Neuron (in vitro differentiated cells): ENCODE data around the gene GMDS.

Experiments
- H2AFZ ChIP-seq: one replicate; pipeline ENCODE4 v1.6.1; 2013; ENCODE audit warnings: low read depth, mild to moderate bottlenecking, inconsistent platforms, low read length, moderate library complexity
- H3K27me3 ChIP-seq: one replicate; pipeline ENCODE4 v1.6.1; 2013; ENCODE audit warnings: low read length; ENCODE audit not compliant: insufficient read depth
- H3K36me3 ChIP-seq: one replicate; pipeline ENCODE4 v1.6.1; 2013; ENCODE audit warnings: low read length; ENCODE audit not compliant: insufficient read depth
- H3K4me1 ChIP-seq: one replicate; pipeline ENCODE4 v1.6.1; 2013; ENCODE audit warnings: low read length; ENCODE audit not compliant: insufficient read depth
- H3K4me3 ChIP-seq: 2 replicates; pipeline ENCODE4 v1.5.1; 2013; ENCODE audit warnings: mild to moderate bottlenecking, low read length, moderate library complexity
- H3K9me3 ChIP-seq: one replicate; pipeline ENCODE4 v1.6.1; 2013; ENCODE audit warnings: low read length

The GMDS gene

DNA sequence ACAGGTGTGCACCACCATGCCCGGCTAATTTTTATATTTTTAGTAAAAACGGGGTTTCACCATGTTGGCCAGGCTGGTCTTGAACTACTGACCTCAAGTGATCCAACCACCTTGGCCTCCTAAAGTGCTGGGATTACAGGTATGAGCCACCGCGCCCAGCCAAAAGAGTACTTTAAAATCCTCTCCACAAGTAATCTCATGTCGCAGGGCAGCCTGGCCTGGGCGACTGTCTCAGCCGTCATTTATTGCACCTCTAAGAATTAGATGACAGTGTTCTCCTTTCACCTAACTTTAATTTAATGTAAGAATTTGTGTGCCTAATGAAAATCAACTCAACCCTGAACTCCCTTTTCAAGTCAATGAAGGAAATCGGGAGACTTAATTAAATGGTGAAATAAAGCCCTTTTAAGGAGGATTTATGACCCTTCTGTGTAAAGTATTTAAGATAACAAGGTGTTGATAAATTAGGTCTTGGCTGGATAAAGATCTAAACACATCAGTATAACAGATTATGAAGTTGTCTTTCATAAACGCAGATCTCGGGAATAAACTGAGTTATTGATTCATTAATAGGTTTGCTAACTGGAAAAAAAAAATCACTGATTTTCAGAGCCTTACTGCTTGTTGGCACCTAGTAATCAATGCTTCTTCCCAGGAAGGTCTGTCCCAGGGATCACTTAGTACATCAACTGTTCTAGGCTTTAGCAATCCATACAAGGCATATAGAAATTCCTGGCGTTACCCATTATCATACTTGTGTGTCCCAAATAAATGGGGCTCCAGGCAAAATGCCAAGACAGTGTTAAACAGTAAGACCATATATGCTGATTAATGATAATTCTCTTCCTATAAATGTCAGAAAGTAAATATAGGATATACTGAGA is 209.3 kb downstream of the GMDS start:
- Histone ChIP-seq H3K4me3 (no peak overlapping the region), H3K36me3 (no peaks in the 10 kb centered on the region), H3K4me1 (no peaks in the 10 kb centered on the region), H2AFZ (no peak overlapping the region), H3K9me3 (no peaks in the 10 kb centered on the region), H3K27me3 (no peaks in the 10 kb centered on the region)

DNA sequence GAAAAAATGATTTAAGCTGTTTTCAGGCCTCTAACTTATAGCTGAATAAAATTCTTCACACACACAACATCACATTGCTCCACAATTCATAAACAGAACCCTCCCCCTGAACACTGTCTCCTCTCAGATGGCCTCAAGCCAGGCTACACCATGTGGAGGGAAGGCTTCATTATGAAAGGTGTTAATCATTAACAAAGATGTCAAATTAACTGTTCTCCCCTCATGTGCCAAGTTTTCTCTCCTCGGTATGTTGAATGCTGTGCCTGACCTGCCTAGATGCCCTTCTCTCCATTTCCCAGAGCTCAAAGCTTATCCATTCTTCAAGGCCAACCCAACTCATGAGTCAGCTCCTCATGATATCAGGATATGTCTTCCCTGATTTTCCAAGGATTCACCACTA is 210.4 kb downstream of the GMDS start:
- Histone ChIP-seq H3K36me3 (no peaks in the 10 kb centered on the region), H3K4me3 (no peak overlapping the region), H2AFZ (no peak overlapping the region), H3K9me3 (no peaks in the 10 kb centered on the region), H3K27me3 (no peaks in the 10 kb centered on the region), H3K4me1 (no peaks in the 10 kb centered on the region)

DNA sequence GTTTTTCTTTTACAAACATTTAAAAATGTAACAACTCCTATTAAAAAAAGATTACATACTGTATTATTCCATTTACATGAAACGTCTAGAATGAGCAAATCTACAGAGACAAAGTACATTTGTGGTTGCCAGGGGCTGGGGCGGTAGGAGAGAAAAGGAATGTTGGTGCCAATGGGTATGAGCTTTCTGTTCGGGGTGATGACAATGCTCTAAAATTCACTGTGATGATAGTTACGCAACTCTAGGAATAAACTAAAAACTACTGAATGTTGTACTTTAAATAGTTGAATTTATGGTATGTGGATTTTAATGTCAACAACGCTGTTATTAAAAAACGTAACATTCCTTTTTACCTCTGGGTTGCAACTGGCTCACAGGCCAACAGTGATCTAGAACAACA is 211.1 kb downstream of the GMDS start:
- Histone ChIP-seq H3K27me3 (no peaks in the 10 kb centered on the region), H3K4me1 (no peaks in the 10 kb centered on the region), H3K9me3 (no peaks in the 10 kb centered on the region), H3K4me3 (no peak overlapping the region), H3K36me3 (no peaks in the 10 kb centered on the region), H2AFZ (no peak overlapping the region)

DNA sequence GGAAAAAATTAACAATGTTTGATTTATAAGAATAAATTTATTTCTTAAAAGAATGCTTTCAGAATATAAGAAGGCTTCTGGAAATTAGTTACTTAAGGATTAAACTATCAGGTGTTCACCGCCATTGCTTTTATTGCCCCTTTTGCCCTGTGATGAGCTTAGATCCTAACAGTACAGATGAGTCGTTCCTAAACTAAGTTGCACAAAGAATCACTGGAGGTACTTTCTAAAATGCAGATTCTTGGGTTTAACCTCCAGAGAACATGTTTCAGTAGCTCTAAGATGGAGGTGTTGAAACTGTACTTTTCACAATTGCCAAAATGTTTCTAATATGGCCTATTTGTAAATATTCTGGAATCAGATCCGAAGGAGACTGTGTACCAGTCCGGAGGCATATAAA is 211.9 kb downstream of the GMDS start:
- no peaks in the 10 kb centered on the region for H3K4me1 ChIP-seq
- no peaks in the 10 kb centered on the region for H3K36me3 ChIP-seq
- H3K27me3 ChIP-seq, result no peaks in the 10 kb centered on the region
- no peak overlapping the region for H2AFZ ChIP-seq
- H3K4me3 ChIP-seq, result no peak overlapping the region
- no peaks in the 10 kb centered on the region for H3K9me3 ChIP-seq

DNA sequence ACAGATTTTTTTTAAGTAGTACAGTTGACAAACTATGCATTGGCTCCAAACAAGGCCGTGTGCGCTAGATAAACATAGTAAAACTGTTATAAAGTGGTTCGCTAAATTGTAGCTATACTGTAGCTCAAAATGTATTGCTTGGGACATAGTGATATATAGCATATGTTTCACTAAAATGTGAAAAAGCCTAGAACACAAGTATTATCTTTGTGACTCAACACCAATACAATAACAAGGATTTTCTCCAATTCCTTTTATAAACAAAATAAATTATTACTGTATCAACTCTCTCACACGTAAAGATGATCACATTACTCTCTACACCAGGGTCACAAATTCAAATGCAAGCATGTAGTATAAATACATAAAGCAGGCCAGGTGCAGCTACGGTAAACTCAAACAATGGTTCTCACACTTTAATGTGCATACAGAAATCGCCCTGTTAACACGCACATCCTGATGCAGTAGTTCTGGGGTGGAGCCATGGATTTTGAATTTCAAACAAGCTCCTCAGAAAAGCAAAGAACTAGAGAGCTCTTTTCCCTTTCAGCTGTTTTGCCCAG is 214.6 kb downstream of the GMDS start:
- H2AFZ ChIP-seq, result no peak overlapping the region
- no peaks in the 10 kb centered on the region for H3K9me3 ChIP-seq
- H3K36me3 ChIP-seq, result no peaks in the 10 kb centered on the region
- no peak overlapping the region for H3K4me3 ChIP-seq
- no peaks in the 10 kb centered on the region for H3K27me3 ChIP-seq
- no peaks in the 10 kb centered on the region for H3K4me1 ChIP-seq

DNA sequence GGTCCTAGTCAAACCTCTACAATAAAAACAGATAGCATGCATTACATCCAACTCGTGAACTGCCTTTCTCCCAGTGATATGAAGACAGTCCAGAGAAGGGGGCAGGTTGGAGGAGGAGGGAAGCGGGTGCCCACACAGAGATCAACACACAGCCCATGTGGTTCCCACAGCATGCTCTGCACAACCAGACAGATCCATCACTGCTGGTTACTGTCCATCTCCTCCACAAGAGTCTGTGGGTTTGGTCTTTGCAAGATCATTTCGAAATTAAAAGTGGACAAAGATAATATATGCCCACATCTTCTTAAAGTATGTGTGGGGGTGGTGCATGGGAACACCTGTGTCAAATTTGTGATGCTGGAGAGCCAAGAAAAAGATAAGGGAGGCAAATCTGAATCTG is 215.5 kb downstream of the GMDS start:
- H3K4me3 ChIP-seq, result no peak overlapping the region

DNA sequence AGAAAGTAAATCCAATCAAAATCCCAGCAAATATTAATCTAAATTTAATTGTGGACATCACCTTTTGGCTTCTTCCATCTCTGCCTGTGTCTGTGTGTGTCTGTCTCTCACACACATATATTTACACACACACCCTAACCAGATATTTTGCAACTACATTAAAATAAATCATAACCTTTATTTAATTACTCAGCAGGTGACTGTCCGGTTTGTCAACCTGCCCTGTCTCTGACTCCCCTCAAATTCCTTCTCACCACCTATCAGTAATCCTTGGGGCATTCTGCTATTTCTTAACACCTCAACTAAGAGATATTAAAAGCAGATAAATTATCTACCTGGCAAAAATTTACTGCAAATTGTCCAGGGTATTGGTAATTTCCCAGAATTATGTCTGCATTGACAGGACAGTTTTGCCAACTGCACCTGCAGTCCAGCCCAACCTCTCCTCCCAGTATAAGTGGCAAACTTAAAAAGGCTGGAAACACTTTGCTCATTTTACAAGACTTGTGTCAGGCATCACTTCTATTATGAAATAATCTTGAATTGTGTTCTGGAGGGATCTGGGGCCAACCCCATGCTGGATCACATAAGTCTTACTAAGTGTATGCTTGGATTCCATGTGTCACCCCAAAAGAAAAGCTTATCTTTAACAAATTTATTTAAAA is 216.1 kb downstream of the GMDS start:
- Histone ChIP-seq H2AFZ (no peak overlapping the region), H3K27me3 (no peaks in the 10 kb centered on the region), H3K4me1 (no peaks in the 10 kb centered on the region), H3K36me3 (no peaks in the 10 kb centered on the region), H3K4me3 (no peak overlapping the region), H3K9me3 (no peaks in the 10 kb centered on the region)

More for the DNA sequence above, 215.5 kb downstream of the GMDS start:
- no peaks in the 10 kb centered on the region for H3K9me3 ChIP-seq
- no peaks in the 10 kb centered on the region for H3K4me1 ChIP-seq
- no peak overlapping the region for H2AFZ ChIP-seq
- H3K27me3 ChIP-seq, result no peaks in the 10 kb centered on the region
- no peaks in the 10 kb centered on the region for H3K36me3 ChIP-seq

DNA sequence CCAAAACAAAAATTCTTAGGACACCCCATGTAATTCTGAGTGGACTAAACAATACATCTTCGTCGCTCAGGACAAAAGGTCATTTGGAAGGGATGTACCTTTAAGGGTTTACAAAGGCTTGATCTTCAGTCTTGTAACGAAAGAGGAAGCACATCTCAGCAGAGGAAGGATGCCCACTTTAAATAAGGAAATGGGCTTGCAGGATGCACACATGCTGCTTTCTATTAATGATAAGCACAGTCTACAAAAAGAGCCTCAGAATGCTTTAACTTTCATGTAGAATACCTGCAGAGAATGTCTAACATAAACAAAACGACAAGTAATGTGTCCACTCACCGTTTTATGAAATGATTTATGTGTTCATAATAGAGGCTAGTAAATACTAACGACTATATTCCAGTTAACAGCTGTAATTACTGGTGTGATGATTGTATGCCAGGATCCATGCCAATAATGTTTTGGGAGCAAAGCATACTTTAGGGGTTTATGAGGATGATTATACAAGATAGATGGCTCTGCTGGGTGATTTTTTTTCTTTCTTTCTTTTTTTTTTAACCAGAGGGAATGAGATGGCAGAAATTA is 216.9 kb downstream of the GMDS start:
- Histone ChIP-seq H2AFZ (no peak overlapping the region), H3K27me3 (no peaks in the 10 kb centered on the region), H3K4me3 (no peak overlapping the region), H3K9me3 (no peaks in the 10 kb centered on the region), H3K4me1 (no peaks in the 10 kb centered on the region), H3K36me3 (no peaks in the 10 kb centered on the region)

DNA sequence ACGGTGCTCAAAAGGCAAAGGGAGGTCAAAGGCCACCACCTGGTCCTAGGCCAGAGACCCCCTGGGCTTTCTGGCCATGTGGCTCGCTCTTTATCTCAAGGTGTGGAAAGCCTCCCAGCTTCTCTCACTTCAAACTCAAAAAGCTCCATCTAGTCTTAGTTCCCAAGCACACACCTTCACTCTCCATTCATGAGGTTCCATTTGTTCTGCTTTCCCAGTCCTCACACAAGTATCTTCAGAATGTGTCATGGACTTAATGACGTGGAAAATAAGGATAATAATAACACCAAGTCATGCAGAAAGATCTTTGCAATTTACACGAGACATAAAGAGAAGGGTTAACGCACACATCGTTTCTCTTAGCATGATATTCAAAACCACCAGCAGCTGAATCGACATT is 219.3 kb downstream of the GMDS start:
- no peaks in the 10 kb centered on the region for H3K27me3 ChIP-seq
- H3K4me3 ChIP-seq, result no peak overlapping the region
- no peaks in the 10 kb centered on the region for H3K36me3 ChIP-seq
- no peak overlapping the region for H2AFZ ChIP-seq
- H3K4me1 ChIP-seq, result no peaks in the 10 kb centered on the region
- H3K9me3 ChIP-seq, result no peaks in the 10 kb centered on the region

DNA sequence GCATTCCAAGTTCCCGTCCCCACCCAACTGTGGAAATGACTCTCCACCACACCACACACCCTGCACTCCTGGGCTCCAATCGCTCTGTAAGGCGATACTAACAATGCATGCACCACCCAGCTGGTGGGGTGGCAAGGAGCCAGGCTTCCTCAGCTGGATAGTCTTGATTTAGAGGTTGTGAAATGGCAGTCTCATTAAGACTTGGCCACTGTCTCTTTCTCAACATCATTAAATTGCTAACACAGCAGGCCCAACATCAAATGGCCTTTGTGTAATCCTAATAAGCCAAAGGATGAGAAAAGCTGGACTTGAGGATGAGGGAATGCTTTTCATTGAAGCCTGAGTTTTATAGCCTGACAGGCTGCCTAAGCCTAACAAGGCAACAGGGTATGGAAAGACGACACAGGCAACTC is 223.7 kb downstream of the GMDS start:
- no peak overlapping the region for H2AFZ ChIP-seq
- H3K27me3 ChIP-seq, result no peaks in the 10 kb centered on the region
- H3K4me1 ChIP-seq, result no peaks in the 10 kb centered on the region
- H3K4me3 ChIP-seq, result no peak overlapping the region
- H3K36me3 ChIP-seq, result no peaks in the 10 kb centered on the region
- no peaks in the 10 kb centered on the region for H3K9me3 ChIP-seq

DNA sequence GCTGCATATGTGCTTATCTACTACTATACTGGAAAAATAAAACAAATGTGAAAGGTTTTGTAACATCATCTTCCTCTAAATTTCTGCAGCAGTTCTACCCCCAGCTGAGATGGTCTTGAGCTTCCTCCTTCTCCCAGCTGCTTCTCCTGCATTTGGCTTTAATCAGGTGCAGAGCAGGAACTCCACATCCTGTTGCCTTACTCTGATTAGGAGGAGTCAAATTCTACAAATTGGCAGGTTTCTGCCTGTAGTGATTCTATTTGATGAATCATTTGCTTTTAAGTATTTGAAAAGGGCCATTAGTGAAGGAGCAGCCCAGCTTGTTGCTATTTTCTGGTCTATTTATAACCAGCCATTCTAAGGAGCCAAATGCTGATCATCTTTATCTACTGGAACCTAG is 224.5 kb downstream of the GMDS start:
- no peak overlapping the region for H3K4me3 ChIP-seq
- H3K9me3 ChIP-seq, result no peaks in the 10 kb centered on the region
- H2AFZ ChIP-seq, result no peak overlapping the region
- H3K4me1 ChIP-seq, result no peaks in the 10 kb centered on the region
- H3K27me3 ChIP-seq, result no peaks in the 10 kb centered on the region
- no peaks in the 10 kb centered on the region for H3K36me3 ChIP-seq

DNA sequence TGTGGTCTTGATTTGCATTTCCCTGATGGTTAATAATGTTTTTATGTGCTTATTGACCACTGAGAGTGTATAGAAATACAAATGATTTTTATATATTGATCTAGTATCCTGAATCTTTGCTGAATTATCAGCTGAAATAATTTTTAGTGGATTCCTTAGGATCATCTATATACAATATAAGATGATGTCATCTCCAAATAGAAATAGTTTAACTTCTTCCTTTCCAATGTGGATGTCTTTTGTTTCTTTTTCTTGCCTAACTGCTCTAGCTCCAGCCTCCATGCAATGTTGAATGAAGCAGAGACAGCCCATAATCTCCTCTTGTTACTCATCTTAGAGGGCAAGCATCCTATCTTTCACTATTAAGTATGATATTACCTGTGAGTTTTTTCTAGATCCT is 226.4 kb downstream of the GMDS start:
- Histone ChIP-seq H3K9me3 (no peaks in the 10 kb centered on the region), H3K36me3 (no peaks in the 10 kb centered on the region), H2AFZ (no peak overlapping the region), H3K4me1 (no peaks in the 10 kb centered on the region), H3K4me3 (no peak overlapping the region), H3K27me3 (no peaks in the 10 kb centered on the region)

DNA sequence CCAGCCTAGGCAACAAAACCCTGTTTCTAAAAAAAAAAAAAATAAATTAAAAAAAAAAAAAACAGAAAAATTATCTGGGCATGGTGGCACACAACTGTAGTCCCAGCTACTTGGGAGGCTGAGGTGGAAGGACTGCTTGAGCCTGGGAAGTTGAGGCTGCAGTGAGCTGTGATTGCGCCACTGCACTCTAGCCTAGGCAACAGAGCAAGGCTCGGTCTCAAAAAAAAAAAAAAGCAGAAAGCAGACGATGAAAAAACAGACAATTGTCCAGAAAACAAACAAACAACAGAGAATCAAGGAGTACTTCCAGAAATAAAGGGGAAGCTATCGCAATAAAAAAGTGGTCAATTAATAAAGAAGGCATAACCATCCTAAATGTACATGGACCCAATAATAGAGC is 229.4 kb downstream of the GMDS start:
- Histone ChIP-seq H3K9me3 (no peaks in the 10 kb centered on the region), H3K4me1 (no peaks in the 10 kb centered on the region), H3K4me3 (no peak overlapping the region), H2AFZ (no peak overlapping the region), H3K36me3 (no peaks in the 10 kb centered on the region), H3K27me3 (no peaks in the 10 kb centered on the region)
